Measurements from ENCODE around the gene DNAH7. TPM values are rescaled to one million over a fixed set of nuclear protein-coding genes. Genes with fewer than 3 reads are reported as not detected.

The DNAH7 gene
- total and polyA plus RNA-seq, 10 donors = 0.06 to 1.9 (median 0.33) TPM

- Histone ChIP-seq H3K4me3 (no peak overlapping the region), H3K4me1 (no peaks in the 10 kb centered on the region), H3K9me3 (no peaks in the 10 kb centered on the region), H3K27me3 (replicated peaks in 1 of 7) (no peaks in the 10 kb centered on the region), H3K27ac (no peak overlapping the region), H3K36me3 (no peaks in the 10 kb centered on the region)
- no peak for DNase-seq
- TF ChIP-seq, protein P1, sequence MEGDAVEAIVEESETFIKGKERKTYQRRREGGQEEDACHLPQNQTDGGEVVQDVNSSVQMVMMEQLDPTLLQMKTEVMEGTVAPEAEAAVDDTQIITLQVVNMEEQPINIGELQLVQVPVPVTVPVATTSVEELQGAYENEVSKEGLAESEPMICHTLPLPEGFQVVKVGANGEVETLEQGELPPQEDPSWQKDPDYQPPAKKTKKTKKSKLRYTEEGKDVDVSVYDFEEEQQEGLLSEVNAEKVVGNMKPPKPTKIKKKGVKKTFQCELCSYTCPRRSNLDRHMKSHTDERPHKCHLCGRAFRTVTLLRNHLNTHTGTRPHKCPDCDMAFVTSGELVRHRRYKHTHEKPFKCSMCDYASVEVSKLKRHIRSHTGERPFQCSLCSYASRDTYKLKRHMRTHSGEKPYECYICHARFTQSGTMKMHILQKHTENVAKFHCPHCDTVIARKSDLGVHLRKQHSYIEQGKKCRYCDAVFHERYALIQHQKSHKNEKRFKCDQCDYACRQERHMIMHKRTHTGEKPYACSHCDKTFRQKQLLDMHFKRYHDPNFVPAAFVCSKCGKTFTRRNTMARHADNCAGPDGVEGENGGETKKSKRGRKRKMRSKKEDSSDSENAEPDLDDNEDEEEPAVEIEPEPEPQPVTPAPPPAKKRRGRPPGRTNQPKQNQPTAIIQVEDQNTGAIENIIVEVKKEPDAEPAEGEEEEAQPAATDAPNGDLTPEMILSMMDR (IDR thresholded peaks at IDR 0.05 in 8 of 11, conservative IDR thresholded peaks at IDR 0.05 in 3 of 11) = no peak
- TF ChIP-seq POLR2A (IDR thresholded peaks at IDR 0.05) (no peak), POLR2AphosphoS5 (IDR thresholded peaks at IDR 0.05) (no peak)
- 64 to 80% (median 77%) methylated on average over 3 of the region's 3 CpGs for WGBS, 5 donors
- intact Hi-C loops (cut with DNase I; ENCODE audit: low total_unique reads) = no loop called here
These were observed 217.9 kb downstream of the DNAH7 start for GRCh38 chr2:195850764-195851163.

GRCh38 chr2:195848119-195848899, 220.3 kb downstream of the DNAH7 start:
- TF ChIP-seq POLR2AphosphoS5 (IDR thresholded peaks at IDR 0.05) (no peak), POLR2A (IDR thresholded peaks at IDR 0.05) (no peak)
- TF ChIP-seq, protein P1 (IDR thresholded peaks at IDR 0.05 in 8 of 11, conservative IDR thresholded peaks at IDR 0.05 in 3 of 11) = no peak
- Histone ChIP-seq H3K4me1 (no peaks in the 10 kb centered on the region), H3K4me3 (no peak overlapping the region), H3K27me3 (replicated peaks in 1 of 7) (no peaks in the 10 kb centered on the region), H3K9me3 (no peaks in the 10 kb centered on the region), H3K36me3 (no peaks in the 10 kb centered on the region), H3K27ac (no peak overlapping the region)
- DNase-seq = peak; percentile 62
- 86 to 95% (median 91%) methylated on average over 4 of the region's 4 CpGs for WGBS, 5 donors
- intact Hi-C loops (cut with DNase I; ENCODE audit: low total_unique reads) = no loop called here

DNA sequence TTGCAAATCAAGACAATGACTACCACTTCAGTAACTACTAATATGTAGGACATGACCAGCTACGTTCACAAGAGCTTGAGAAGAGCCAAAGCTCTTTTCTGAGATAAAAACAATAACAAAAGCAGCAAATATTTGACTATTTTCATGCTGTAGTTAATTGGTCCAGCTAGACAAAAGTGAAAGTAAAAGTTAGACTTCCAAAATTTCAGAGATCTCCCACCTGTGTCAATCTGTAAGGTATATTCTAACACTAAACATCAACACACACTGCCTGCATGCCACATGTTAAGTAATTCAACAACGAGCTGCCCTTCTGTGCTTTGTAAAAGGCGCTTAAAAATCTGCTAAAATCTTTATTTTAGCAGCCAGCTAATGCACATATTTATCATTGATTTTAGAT, 225.7 kb downstream of the DNAH7 start:
- no peaks in the 10 kb centered on the region for H3K27me3 ChIP-seq (replicated peaks in 1 of 7)
- no peak overlapping the region for H3K27ac ChIP-seq

GRCh38 chr2:195838002-195838401, 230.6 kb downstream of the DNAH7 start:
- H3K27me3 ChIP-seq (replicated peaks in 1 of 7) = no peaks in the 10 kb centered on the region
- intact Hi-C loops (cut with DNase I; ENCODE audit: low total_unique reads) = no loop called here
- 48 to 77% (median 68%) methylated on average over 1 of the region's 1 CpG for WGBS, 5 donors
- H3K36me3 ChIP-seq = no peaks in the 10 kb centered on the region
- no peak for TF ChIP-seq POLR2AphosphoS5 (IDR thresholded peaks at IDR 0.05)
- DNase-seq = no peak
- no peak overlapping the region for H3K4me3 ChIP-seq
- H3K4me1 ChIP-seq = no peaks in the 10 kb centered on the region
- H3K27ac ChIP-seq = no peak overlapping the region
- H3K9me3 ChIP-seq = peaks cover 0 to 5% (median 0%) of the 10 kb centered on the region in 8 donors

More for the DNA sequence above, 225.7 kb downstream of the DNAH7 start:
- peaks cover 0 to 5% (median 0%) of the 10 kb centered on the region in 8 donors for H3K9me3 ChIP-seq
- TF ChIP-seq, protein P1 (IDR thresholded peaks at IDR 0.05 in 8 of 11, conservative IDR thresholded peaks at IDR 0.05 in 3 of 11) = no peak
- no peak for TF ChIP-seq POLR2AphosphoS5 (IDR thresholded peaks at IDR 0.05)
- no peak for TF ChIP-seq POLR2A (IDR thresholded peaks at IDR 0.05)
- peak overlapping the region in 1 of 8 donors; percentile 21 for H3K4me3 ChIP-seq
- intact Hi-C loops (cut with DNase I; ENCODE audit: low total_unique reads) = no loop called here
- WGBS, 5 donors = 65 to 74% (median 72%) methylated on average over 3 of the region's 3 CpGs
- DNase-seq = no peak
- no peaks in the 10 kb centered on the region for H3K4me1 ChIP-seq
- H3K36me3 ChIP-seq = no peaks in the 10 kb centered on the region

All from spleen (tissue), 11 donors.